Measurements from ENCODE around the gene C11orf52. TPM values are rescaled to one million over a fixed set of nuclear protein-coding genes. Genes with fewer than 3 reads are reported as not detected.

Gene C11orf52
- total RNA-seq, 1 experiment from 2014 or later, result 0.53 TPM

GRCh38 chr11:111963931-111964340 lies 45.2 kb downstream of the C11orf52 start:
- H3K36me3 ChIP-seq, result no peaks in the 10 kb centered on the region
- H3K4me1 ChIP-seq, result 0 out of 2 replicates have a peak, but pooled peaks cover 3% of the 10 kb centered on the region
- no peak overlapping the region for H3K4me3 ChIP-seq
- no peak overlapping the region for H3K27ac ChIP-seq
- no peaks in the 10 kb centered on the region for H3K27me3 ChIP-seq
- no peaks in the 10 kb centered on the region for H3K9me3 ChIP-seq (replicated peaks)
- DNase-seq, result no peak

- Histone ChIP-seq H3K27me3 (no peaks in the 10 kb centered on the region), H3K9me3 (replicated peaks) (no peaks in the 10 kb centered on the region), H3K4me3 (no peak overlapping the region), H3K27ac (no peak overlapping the region), H3K36me3 (0 out of 2 replicates have a peak, but pooled peaks cover 2% of the 10 kb centered on the region), H3K4me1 (0 out of 2 replicates have a peak, but pooled peaks cover 3% of the 10 kb centered on the region)
- no peak for DNase-seq
Observed at GRCh38 chr11:111966678-111967077, 48.0 kb downstream of the C11orf52 start.

GRCh38 chr11:111967649-111968048 lies 48.9 kb downstream of the C11orf52 start:
- no peak for DNase-seq
- Histone ChIP-seq H3K4me1 (0 out of 2 replicates have a peak, but pooled peaks cover 3% of the 10 kb centered on the region), H3K27ac (no peak overlapping the region), H3K36me3 (0 out of 2 replicates have a peak, but pooled peaks cover 2% of the 10 kb centered on the region), H3K9me3 (replicated peaks) (no peaks in the 10 kb centered on the region), H3K27me3 (no peaks in the 10 kb centered on the region), H3K4me3 (no peak overlapping the region)

- Histone ChIP-seq H3K4me1 (no peaks in the 10 kb centered on the region), H3K27ac (no peak overlapping the region), H3K4me3 (no peak overlapping the region), H3K36me3 (0 out of 2 replicates have a peak, but pooled peaks cover 2% of the 10 kb centered on the region), H3K27me3 (no peaks in the 10 kb centered on the region), H3K9me3 (replicated peaks) (no peaks in the 10 kb centered on the region)
- no peak for DNase-seq
Observed at GRCh38 chr11:111969344-111969743, 50.6 kb downstream of the C11orf52 start.

GRCh38 chr11:111974446-111974845 lies 55.7 kb downstream of the C11orf52 start:
- Histone ChIP-seq H3K27me3 (no peaks in the 10 kb centered on the region), H3K27ac (no peak overlapping the region), H3K9me3 (replicated peaks) (no peaks in the 10 kb centered on the region), H3K4me3 (no peak overlapping the region), H3K4me1 (no peaks in the 10 kb centered on the region), H3K36me3 (0 out of 2 replicates have a peak, but pooled peaks cover 2% of the 10 kb centered on the region)
- DNase-seq, result no peak

GRCh38 chr11:111975076-111975806 lies 56.5 kb downstream of the C11orf52 start:
- H3K27ac ChIP-seq, result no peak overlapping the region
- H3K4me3 ChIP-seq, result no peak overlapping the region
- H3K4me1 ChIP-seq, result no peaks in the 10 kb centered on the region
- DNase-seq, result no peak
- no peaks in the 10 kb centered on the region for H3K27me3 ChIP-seq
- no peaks in the 10 kb centered on the region for H3K9me3 ChIP-seq (replicated peaks)
- 0 out of 2 replicates have a peak, but pooled peaks cover 2% of the 10 kb centered on the region for H3K36me3 ChIP-seq

GRCh38 chr11:111976119-111976766 lies 57.5 kb downstream of the C11orf52 start:
- H3K9me3 ChIP-seq (replicated peaks), result no peaks in the 10 kb centered on the region
- no peaks in the 10 kb centered on the region for H3K4me1 ChIP-seq
- peak overlapping the region; percentile 63 for H3K4me3 ChIP-seq
- H3K36me3 ChIP-seq, result no peaks in the 10 kb centered on the region
- no peaks in the 10 kb centered on the region for H3K27me3 ChIP-seq
- DNase-seq, result no peak
- no peak overlapping the region for H3K27ac ChIP-seq

Other genes with a start within 250 kb of the C11orf52 start
- gene PPP2R1B, start 152.5 kb upstream of the C11orf52 start, total RNA-seq (2014; rRNA removed; shearing (Covaris generic)), result 29.8 and 35.4 TPM in 2 replicates
- 29.7 and 31.4 TPM in 2 replicates for gene ALG9, start 47.3 kb upstream of the C11orf52 start, total RNA-seq (2014; rRNA removed; shearing (Covaris generic))
- gene FDXACB1, start 39.7 kb upstream of the C11orf52 start, total RNA-seq (2014; rRNA removed; shearing (Covaris generic)), result 0.77 and 1.2 TPM in 2 replicates
- gene CFAP68, start 39.4 kb upstream of the C11orf52 start, total RNA-seq (2014; rRNA removed; shearing (Covaris generic)), result 23.1 and 23.9 TPM in 2 replicates
- 3.4 and 4.1 TPM in 2 replicates for gene CRYAB, start 7.1 kb upstream of the C11orf52 start, total RNA-seq (2014; rRNA removed; shearing (Covaris generic))
- 1.0 and 1.5 TPM in 2 replicates for gene HSPB2, start 6.2 kb upstream of the C11orf52 start, total RNA-seq (2014; rRNA removed; shearing (Covaris generic))
- gene DIXDC1, start 18.4 kb downstream of the C11orf52 start, total RNA-seq (2014; rRNA removed; shearing (Covaris generic)), result 6.8 and 7.3 TPM in 2 replicates
- 48.4 and 52.3 TPM in 2 replicates for gene DLAT, start 106.5 kb downstream of the C11orf52 start, total RNA-seq (2014; rRNA removed; shearing (Covaris generic))
- 0.99 and 1.4 TPM in 2 replicates for gene PIH1D2, start 155.1 kb downstream of the C11orf52 start, total RNA-seq (2014; rRNA removed; shearing (Covaris generic))
- gene NKAPD1, start 155.4 kb downstream of the C11orf52 start, total RNA-seq (2014; rRNA removed; shearing (Covaris generic)), result 19.5 and 22.9 TPM in 2 replicates
- gene TIMM8B, start 167.8 kb downstream of the C11orf52 start, total RNA-seq (2014; rRNA removed; shearing (Covaris generic)), result 48.2 and 64.5 TPM in 2 replicates
- 90.3 and 98.1 TPM in 2 replicates for gene SDHD, start 168.0 kb downstream of the C11orf52 start, total RNA-seq (2014; rRNA removed; shearing (Covaris generic))
- 0.14 and 0.18 TPM in 2 replicates for gene IL18, start 245.2 kb downstream of the C11orf52 start, total RNA-seq (2014; rRNA removed; shearing (Covaris generic))
- 0.28 TPM in 1 of 2 replicates, not detected in the other for gene TEX12, start 248.5 kb downstream of the C11orf52 start, total RNA-seq (2014; rRNA removed; shearing (Covaris generic))